Measurements from ENCODE around the gene BARX2. TPM values are rescaled to one million over a fixed set of nuclear protein-coding genes. Genes with fewer than 3 reads are reported as not detected.

The BARX2 gene
- total and polyA plus RNA-seq, 8 donors, result 1.1 to 27.7 (median 2.3) TPM; not detected in 1

DNA sequence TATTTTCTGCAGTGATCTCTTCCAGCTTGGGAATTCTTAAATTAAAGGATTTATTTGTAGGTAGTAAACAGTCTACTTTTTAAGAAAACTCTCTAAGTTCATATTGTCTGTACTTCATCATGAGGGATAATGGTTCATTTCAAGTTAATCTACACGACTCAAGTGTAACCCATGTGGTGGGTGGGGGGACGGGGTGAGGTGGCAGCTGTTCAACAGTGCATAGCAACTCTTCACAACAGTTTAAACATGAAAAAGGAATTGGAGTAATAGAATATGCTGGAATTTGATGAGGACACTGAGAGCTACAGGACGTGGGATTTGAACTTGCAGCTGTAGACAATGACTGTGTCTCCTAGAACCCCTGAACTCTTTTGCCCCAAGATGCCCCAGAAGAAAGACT lies 20.8 kb downstream of the BARX2 start:
- WGBS, 5 donors, result 54 to 87% (median 75%) methylated on average over 3 of the region's 3 CpGs
- Histone ChIP-seq H3K36me3 (no peaks in the 10 kb centered on the region), H3K27ac (no peak overlapping the region), H3K9me3 (no peaks in the 10 kb centered on the region), H3K4me3 (no peak overlapping the region), H3K4me1 (no peaks in the 10 kb centered on the region), H3K27me3 (peaks cover 0 to 20% (median 0%) of the 10 kb centered on the region in 3 donors)
- intact Hi-C loops (cut with DNase I; ENCODE audit: low total_unique reads), result no loop called here
- no peak for TF ChIP-seq POLR2A (IDR thresholded peaks at IDR 0.05)
- TF ChIP-seq EP300 (IDR thresholded peaks at IDR 0.05), result no peak
- no peak for TF ChIP-seq POLR2AphosphoS5 (IDR thresholded peaks at IDR 0.05)
- TF ChIP-seq, protein P1, sequence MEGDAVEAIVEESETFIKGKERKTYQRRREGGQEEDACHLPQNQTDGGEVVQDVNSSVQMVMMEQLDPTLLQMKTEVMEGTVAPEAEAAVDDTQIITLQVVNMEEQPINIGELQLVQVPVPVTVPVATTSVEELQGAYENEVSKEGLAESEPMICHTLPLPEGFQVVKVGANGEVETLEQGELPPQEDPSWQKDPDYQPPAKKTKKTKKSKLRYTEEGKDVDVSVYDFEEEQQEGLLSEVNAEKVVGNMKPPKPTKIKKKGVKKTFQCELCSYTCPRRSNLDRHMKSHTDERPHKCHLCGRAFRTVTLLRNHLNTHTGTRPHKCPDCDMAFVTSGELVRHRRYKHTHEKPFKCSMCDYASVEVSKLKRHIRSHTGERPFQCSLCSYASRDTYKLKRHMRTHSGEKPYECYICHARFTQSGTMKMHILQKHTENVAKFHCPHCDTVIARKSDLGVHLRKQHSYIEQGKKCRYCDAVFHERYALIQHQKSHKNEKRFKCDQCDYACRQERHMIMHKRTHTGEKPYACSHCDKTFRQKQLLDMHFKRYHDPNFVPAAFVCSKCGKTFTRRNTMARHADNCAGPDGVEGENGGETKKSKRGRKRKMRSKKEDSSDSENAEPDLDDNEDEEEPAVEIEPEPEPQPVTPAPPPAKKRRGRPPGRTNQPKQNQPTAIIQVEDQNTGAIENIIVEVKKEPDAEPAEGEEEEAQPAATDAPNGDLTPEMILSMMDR (IDR thresholded peaks at IDR 0.05), result no peak
- no peak for DNase-seq

DNA sequence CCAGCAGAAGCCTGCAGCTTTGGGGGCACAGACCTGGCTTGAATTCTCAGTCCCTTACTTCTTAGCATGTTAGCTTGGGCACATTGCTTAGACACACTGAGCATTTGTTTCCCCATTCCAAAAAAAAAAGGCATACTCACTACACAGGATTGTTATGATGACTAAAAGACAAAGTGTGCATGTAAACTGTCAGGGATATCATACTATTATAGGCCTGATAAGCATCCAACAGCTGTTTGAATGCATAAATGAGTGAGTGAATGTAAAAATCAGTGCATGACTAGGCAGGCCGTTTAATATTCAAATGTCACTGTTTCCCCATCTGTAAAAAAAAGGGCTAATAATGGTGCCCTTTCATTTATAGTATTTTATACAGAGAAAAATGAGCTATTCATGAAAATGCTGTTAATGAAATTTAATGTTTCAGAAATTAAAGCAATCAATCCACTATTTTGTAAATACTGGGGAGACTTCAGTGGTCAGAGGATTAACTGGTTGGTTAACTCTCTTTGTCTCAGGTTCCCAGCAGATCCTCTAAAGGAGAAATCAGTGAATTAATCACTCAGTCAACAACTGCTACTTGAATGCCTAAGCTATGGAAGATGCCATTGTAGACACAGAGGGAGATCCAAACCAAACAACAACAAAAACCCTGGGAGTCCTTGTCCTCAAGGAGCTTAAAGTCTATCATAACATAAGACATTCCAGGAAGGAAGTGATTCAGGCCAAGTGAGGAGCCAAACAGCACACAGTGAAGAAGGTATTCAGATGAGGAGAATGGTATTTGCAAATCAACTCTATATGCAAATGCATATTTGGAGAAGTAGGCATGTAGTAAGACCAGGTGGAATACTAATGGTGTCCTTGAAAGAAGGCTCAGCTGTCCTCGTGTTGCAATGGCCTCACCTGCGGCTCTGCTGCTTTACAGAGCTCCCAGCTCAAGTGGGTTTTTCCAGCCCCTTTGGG lies 26.8 kb downstream of the BARX2 start:
- intact Hi-C loops (cut with DNase I; ENCODE audit: low total_unique reads), result no loop called here
- Histone ChIP-seq H3K4me1 (no peaks in the 10 kb centered on the region), H3K27me3 (no peaks in the 10 kb centered on the region), H3K4me3 (no peak overlapping the region), H3K9me3 (no peaks in the 10 kb centered on the region), H3K27ac (no peak overlapping the region), H3K36me3 (no peaks in the 10 kb centered on the region)
- WGBS, 5 donors, result 91 to 94% (median 91%) methylated on average over 3 of the region's 3 CpGs
- TF ChIP-seq POLR2AphosphoS5 (IDR thresholded peaks at IDR 0.05) (no peak), POLR2A (IDR thresholded peaks at IDR 0.05) (no peak), EP300 (IDR thresholded peaks at IDR 0.05) (no peak)
- TF ChIP-seq, protein P1 (IDR thresholded peaks at IDR 0.05), result no peak
- DNase-seq, result no peak

DNA sequence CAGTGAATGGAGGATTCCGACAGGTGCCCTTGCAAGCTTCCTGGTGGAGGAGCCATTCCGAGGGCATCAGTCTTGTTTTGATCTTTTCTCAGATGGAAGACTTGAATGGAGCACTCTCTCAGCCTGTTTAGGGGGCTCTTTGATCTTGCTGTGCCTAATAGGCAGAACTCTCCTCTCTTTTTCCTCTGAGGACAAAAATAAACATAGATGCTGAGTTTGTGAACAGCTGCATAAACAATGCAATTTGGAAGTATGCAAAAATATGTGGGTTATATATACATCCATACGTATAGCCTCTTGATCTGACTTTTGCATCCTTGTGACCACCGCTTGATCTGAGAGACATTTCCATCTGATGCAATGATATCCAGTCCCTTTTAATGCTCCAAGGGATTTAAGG lies 29.1 kb downstream of the BARX2 start:
- Histone ChIP-seq H3K4me3 (no peak overlapping the region), H3K4me1 (no peaks in the 10 kb centered on the region), H3K27me3 (no peaks in the 10 kb centered on the region), H3K36me3 (no peaks in the 10 kb centered on the region), H3K27ac (no peak overlapping the region), H3K9me3 (no peaks in the 10 kb centered on the region)
- 70 to 85% (median 79%) methylated on average over 4 of the region's 4 CpGs for WGBS, 5 donors
- TF ChIP-seq, protein P1 (IDR thresholded peaks at IDR 0.05), result no peak
- TF ChIP-seq POLR2AphosphoS5 (IDR thresholded peaks at IDR 0.05), result no peak
- TF ChIP-seq EP300 (IDR thresholded peaks at IDR 0.05), result no peak
- no peak for TF ChIP-seq POLR2A (IDR thresholded peaks at IDR 0.05)
- intact Hi-C loops (cut with DNase I; ENCODE audit: low total_unique reads), result no loop called here
- DNase-seq, result no peak

DNA sequence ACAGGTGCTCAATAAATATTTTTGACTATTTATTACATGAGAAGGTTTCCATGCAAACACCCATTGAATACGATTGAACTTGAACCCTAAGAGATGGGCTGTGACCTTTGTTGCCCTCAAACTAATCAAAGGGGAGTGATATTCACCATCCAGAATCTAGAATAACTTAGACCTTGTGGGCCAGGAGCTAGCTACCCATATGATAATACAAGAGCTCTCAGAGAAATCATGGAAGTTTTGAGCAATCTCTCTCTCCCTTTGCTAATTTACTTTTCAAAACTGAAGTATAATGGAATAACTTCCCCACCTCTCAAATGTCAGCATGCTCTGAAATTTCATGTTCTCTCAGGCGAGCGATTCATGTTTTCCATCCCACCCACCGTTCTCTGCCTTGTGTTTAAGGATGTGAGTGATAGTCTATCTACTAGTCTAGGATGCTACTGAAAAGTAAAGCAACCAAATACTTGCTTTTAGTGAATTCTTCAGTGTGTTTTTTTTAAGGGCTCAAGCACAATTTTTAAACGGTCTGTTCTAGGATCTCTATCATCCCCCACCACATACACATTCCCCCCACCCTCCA lies 33.3 kb downstream of the BARX2 start:
- H3K4me3 ChIP-seq, result no peak overlapping the region
- peaks cover 0 to 5% (median 2%) of the 10 kb centered on the region in 4 donors for H3K4me1 ChIP-seq
- no peaks in the 10 kb centered on the region for H3K36me3 ChIP-seq
- H3K27ac ChIP-seq, result no peak overlapping the region
- 83 to 89% (median 86%) methylated on average over 5 of the region's 5 CpGs for WGBS, 5 donors
- H3K27me3 ChIP-seq, result no peaks in the 10 kb centered on the region
- intact Hi-C loops (cut with DNase I; ENCODE audit: low total_unique reads), result no loop called here
- DNase-seq, result no peak
- no peaks in the 10 kb centered on the region for H3K9me3 ChIP-seq
- TF ChIP-seq EP300 (IDR thresholded peaks at IDR 0.05) (no peak), POLR2AphosphoS5 (IDR thresholded peaks at IDR 0.05) (no peak), POLR2A (IDR thresholded peaks at IDR 0.05) (no peak)
- TF ChIP-seq, protein P1 (IDR thresholded peaks at IDR 0.05), result no peak

All from stomach (tissue), 9 donors.